DMS79 treated with DMSO at 0.1 percent for 48 hours (cell line): ENCODE results near the gene CLEC4E.
"Not testable (repeated sequence)": the region's sequence is repeated elsewhere in the genome, so short reads cannot be mapped to it uniquely, and the experiment has no call there.

Source experiments
- DNase-seq: peaks from one replicate; lab custom pipeline; 2025; lab: John Stamatoyannopoulos, UW

The CLEC4E gene

GRCh38 chr12:8537820-8538219, 2.9 kb downstream of the CLEC4E start:
- DNase-seq: not testable (repeated sequence)

- DNase-seq: no peak
Measured at GRCh38 chr12:8532045-8532444, 8.7 kb downstream of the CLEC4E start.

- no peak for DNase-seq
Measured at GRCh38 chr12:8527250-8528130, 13.2 kb downstream of the CLEC4E start.

GRCh38 chr12:8519171-8519570, 21.5 kb downstream of the CLEC4E start:
- no peak for DNase-seq

- no peak for DNase-seq
Measured at GRCh38 chr12:8517971-8518370, 22.7 kb downstream of the CLEC4E start.

GRCh38 chr12:8513256-8513655, 27.4 kb downstream of the CLEC4E start, which contains the start of gene CLEC4D:
CLEC4D (plus strand) TSS chr12:8513503; CDS start chr12:8513733, 230 bp downstream.
- no peak for DNase-seq

- no peak for DNase-seq
Measured at GRCh38 chr12:8508910-8509841, 31.5 kb downstream of the CLEC4E start.

- DNase-seq: no peak
Measured at GRCh38 chr12:8508223-8508622, 32.5 kb downstream of the CLEC4E start.

GRCh38 chr12:8507596-8507995, 33.1 kb downstream of the CLEC4E start:
- no peak for DNase-seq

GRCh38 chr12:8504351-8504750, 36.4 kb downstream of the CLEC4E start:
- no peak for DNase-seq

- no peak for DNase-seq
Measured at GRCh38 chr12:8501720-8502119, 39.0 kb downstream of the CLEC4E start.

GRCh38 chr12:8499616-8500015, 41.1 kb downstream of the CLEC4E start:
- no peak for DNase-seq

- not testable (repeated sequence) for DNase-seq
Measured at GRCh38 chr12:8496074-8496473, 44.6 kb downstream of the CLEC4E start.

GRCh38 chr12:8495671-8496070, 45.0 kb downstream of the CLEC4E start:
- DNase-seq: not testable (repeated sequence)

GRCh38 chr12:8493084-8493483, 47.6 kb downstream of the CLEC4E start:
- DNase-seq: no peak

- DNase-seq: no peak
Measured at GRCh38 chr12:8491646-8492530, 48.8 kb downstream of the CLEC4E start.
